Adrenal gland (tissue), 12 donors: ENCODE data around the gene KLF16. TPM values are rescaled to one million over a fixed set of nuclear protein-coding genes. Genes with fewer than 3 reads are reported as not detected.

Experiments used
- DNase-seq, 7 donors: peaks; one replicate each; pipeline ENCODE4 v3.0.0-alpha.2; 2019 to 2020
- H3K27ac ChIP-seq, 5 donors: fragments of 200-600 bp; sonication (generic) in 4 of 5; 1 replicate in 3 of 5; 2 replicates in 2 of 5; pipeline versions ENCODE4 v1.5.1 to v1.8.0; 2016 to 2020; ENCODE audit warnings: mild to moderate bottlenecking in 1 of 5
- H3K27me3 ChIP-seq: fragments of 200-600 bp; 2 replicates; pipeline ENCODE4 v1.8.0; 2021
- H3K36me3 ChIP-seq, 2 donors: fragments of 200-600 bp; replicated peaks in 1 of 2; 1 replicate in 1 of 2; 2 replicates in 1 of 2; pipeline versions ENCODE4 v1.5.1 to v1.8.0; 2018 to 2022
- H3K4me1 ChIP-seq, 2 donors: fragments of 200-600 bp; replicated peaks in 1 of 2; 1 replicate in 1 of 2; 2 replicates in 1 of 2; pipeline versions ENCODE4 v1.5.1 to v1.8.0; 2018 to 2021
- H3K4me3 ChIP-seq, 4 donors: fragments of 200-600 bp; sonication (generic) in 3 of 4; one replicate each; pipeline ENCODE4 v1.5.1; 2016 to 2018
- H3K9me3 ChIP-seq, 3 donors: fragments of 200-600 bp; sonication (generic) in 1 of 3; replicated peaks in 1 of 3; 1 replicate in 2 of 3; 2 replicates in 1 of 3; pipeline versions ENCODE4 v1.5.1 to v1.8.0; 2016 to 2021
- POLR2A ChIP-seq, 2 donors: fragments of 450-650 bp; IDR thresholded peaks; one replicate each; pipeline ENCODE4 v1.6.1; 2017; ENCODE audit warnings: antibody characterized with exemption in 2 of 2, mild to moderate bottlenecking in 2 of 2, moderate library complexity in 1 of 2
- WGBS, 4 donors: extraction: QIAGEN DNeasy Blood & Tissue Kit in 2 of 4; methylation state at CpG; one replicate each; pipeline versions ENCODE4 v1.1.5 to v1.1.7; 2013 to 2017; 5-methylcytosine and 5-hydroxymethylcytosine counted together
- intact Hi-C, 2 donors: fragments of 100-400 bp; cut with DNase I; formaldehyde crosslinking; loops; one replicate each; pipeline versions ENCODE4 v1.14.1 to v1.15.0; 2022 to 2023
- polyA plus RNA-seq, 3 donors: library from polyadenylated mRNA; stranded (reverse); fragments of 200-250 nt in 2 of 3; fragments of 350-450 nt in 1 of 3; fragmentation: Illumina TruSeq in 1 of 3; extraction: RNeasy Lipid Tissue Mini Kit (QIAGEN cat#74804) in 1 of 3; gene quantifications; one replicate each; pipeline ENCODE4 v1.2.3, GENCODE V29; 2013 to 2014
- total RNA-seq, 9 donors: library from RNA; depleted of rRNA in 4 of 9; stranded (reverse); fragments of >200 nt in 4 of 9; fragments of 120-200 nt in 1 of 9; fragmentation: NEBNext Ultra II Directional in 1 of 9; extraction: Animal tissue kit (Norgen Biotek cat#: 25700) in 1 of 9; gene quantifications; one replicate each; pipeline versions ENCODE4 v1.1.0 to v1.2.4, GENCODE V29; 2013 to 2023
- TF ChIP-seq, protein P1 (sequence below), 6 experiments: fragments of 450-650 bp in 4 of 6; fragments of 200-600 bp in 2 of 6; sonication (generic) in 1 of 6; IDR thresholded peaks; 1 replicate in 5 of 6; 2 replicates in 1 of 6; pipeline versions ENCODE4 v1.5.1 to v1.8.0; 2016 to 2021; ENCODE audit warnings: antibody characterized with exemption in 6 of 6, mild to moderate bottlenecking in 2 of 6, moderate library complexity in 1 of 6
- donor health status: healthy with polysubstance abuse.
- donor health status: Bipolar disorder and iron deficiency.
- donor health status: DM: yes; HTN: yes; CAD: no.
- donor health status: DM: no; HTN: no; CAD: no.
- donor health status: DM: no; HTN: no; CAD: no.
- donor health status: DM: yes; HTN: yes; CAD: no.

The KLF16 gene
- total and polyA plus RNA-seq, 12 donors: 2.0 to 28.1 (median 13.9) TPM

GRCh38 chr19:1814833-1815604, 48.4 kb downstream of the KLF16 start:
- 69 to 79% (median 70%) methylated on average over 20 to 26 of the region's 26 CpGs for WGBS, 4 donors

DNA sequence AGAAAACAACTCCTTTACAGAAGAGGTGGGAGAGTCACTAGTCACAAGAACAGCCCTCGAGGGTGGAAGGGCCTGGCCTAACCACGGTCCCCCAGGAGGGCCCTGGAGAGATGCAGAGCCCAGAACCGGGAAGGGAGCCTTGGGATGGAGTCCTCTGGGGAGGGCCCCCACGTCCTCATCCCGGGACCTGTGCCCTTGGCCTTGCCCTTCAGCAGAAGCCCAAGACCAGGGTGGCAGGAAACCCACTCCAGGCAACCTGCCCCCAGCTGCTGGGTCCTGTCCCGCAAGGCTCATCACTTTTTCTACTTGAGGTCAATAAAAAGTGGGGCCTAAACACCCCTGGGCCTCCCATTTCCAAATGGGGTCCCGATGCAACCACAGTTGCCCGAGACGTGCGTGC, 49.0 kb downstream of the KLF16 start:
- peak overlapping the region in 1 of 5 donors; percentile 79 for H3K27ac ChIP-seq
- H3K4me3 ChIP-seq: no peak overlapping the region
- DNase-seq: peak in 3 of 7 donors; percentile 28 to 36 (median 29)
- 39 to 55% (median 46%) methylated on average over 6 to 10 of the region's 10 CpGs for whole genome bisulfite sequencing, 4 donors
- no peaks in the 10 kb centered on the region for H3K27me3 ChIP-seq
- TF ChIP-seq, protein P1, sequence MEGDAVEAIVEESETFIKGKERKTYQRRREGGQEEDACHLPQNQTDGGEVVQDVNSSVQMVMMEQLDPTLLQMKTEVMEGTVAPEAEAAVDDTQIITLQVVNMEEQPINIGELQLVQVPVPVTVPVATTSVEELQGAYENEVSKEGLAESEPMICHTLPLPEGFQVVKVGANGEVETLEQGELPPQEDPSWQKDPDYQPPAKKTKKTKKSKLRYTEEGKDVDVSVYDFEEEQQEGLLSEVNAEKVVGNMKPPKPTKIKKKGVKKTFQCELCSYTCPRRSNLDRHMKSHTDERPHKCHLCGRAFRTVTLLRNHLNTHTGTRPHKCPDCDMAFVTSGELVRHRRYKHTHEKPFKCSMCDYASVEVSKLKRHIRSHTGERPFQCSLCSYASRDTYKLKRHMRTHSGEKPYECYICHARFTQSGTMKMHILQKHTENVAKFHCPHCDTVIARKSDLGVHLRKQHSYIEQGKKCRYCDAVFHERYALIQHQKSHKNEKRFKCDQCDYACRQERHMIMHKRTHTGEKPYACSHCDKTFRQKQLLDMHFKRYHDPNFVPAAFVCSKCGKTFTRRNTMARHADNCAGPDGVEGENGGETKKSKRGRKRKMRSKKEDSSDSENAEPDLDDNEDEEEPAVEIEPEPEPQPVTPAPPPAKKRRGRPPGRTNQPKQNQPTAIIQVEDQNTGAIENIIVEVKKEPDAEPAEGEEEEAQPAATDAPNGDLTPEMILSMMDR (IDR thresholded peaks at IDR 0.05): no peak
- no peak for TF ChIP-seq POLR2A (IDR thresholded peaks at IDR 0.05)
- peaks cover 0 to 46% of the 10 kb centered on the region in 2 donors for H3K36me3 ChIP-seq
- intact Hi-C loops: loop anchor here in 1 of 2 donors (10.0 kb wide), 1 partner anchor 270 kb away; no protein-coding TSS in a partner anchor
- no peaks in the 10 kb centered on the region for H3K9me3 ChIP-seq
- H3K4me1 ChIP-seq: peaks cover 12 to 24% of the 10 kb centered on the region in 2 donors

More at GRCh38 chr19:1814833-1815604, 48.4 kb downstream of the KLF16 start:
- DNase-seq: peak in 2 of 7 donors; percentile 25 to 29
- no peaks in the 10 kb centered on the region for H3K9me3 ChIP-seq
- H3K27ac ChIP-seq: peak overlapping the region in 1 of 5 donors; percentile 79
- peaks cover 12 to 24% of the 10 kb centered on the region in 2 donors for H3K4me1 ChIP-seq
- intact Hi-C loops: loop anchor here in 1 of 2 donors (10.0 kb wide), 1 partner anchor 270 kb away; no protein-coding TSS in a partner anchor
- no peak overlapping the region for H3K4me3 ChIP-seq
- peaks cover 0 to 53% of the 10 kb centered on the region in 2 donors for H3K36me3 ChIP-seq
- TF ChIP-seq, protein P1 (IDR thresholded peaks at IDR 0.05): no peak
- no peak for TF ChIP-seq POLR2A (IDR thresholded peaks at IDR 0.05)
- no peaks in the 10 kb centered on the region for H3K27me3 ChIP-seq

- H3K27me3 ChIP-seq: no peaks in the 10 kb centered on the region
- H3K36me3 ChIP-seq: peaks cover 0 to 37% of the 10 kb centered on the region in 2 donors
- WGBS, 4 donors: 53 to 71% (median 64%) methylated on average over 9 to 21 of the region's 21 CpGs
- no peak for TF ChIP-seq POLR2A (IDR thresholded peaks at IDR 0.05)
- TF ChIP-seq, protein P1 (IDR thresholded peaks at IDR 0.05): peak in 2 of 6 experiments; percentile 7 to 13
- peak overlapping the region in 2 of 4 donors; percentile 10 to 48 for H3K4me3 ChIP-seq
- H3K9me3 ChIP-seq: no peaks in the 10 kb centered on the region
- H3K27ac ChIP-seq: peak overlapping the region in 4 of 5 donors; percentile 73 to 85 (median 78)
- DNase-seq: peak in 4 of 7 donors; percentile 33 to 43 (median 36)
- intact Hi-C loops: loop anchor here in 1 of 2 donors (10.0 kb wide), 1 partner anchor 269 kb away; no protein-coding TSS in a partner anchor
- peaks cover 12 to 24% of the 10 kb centered on the region in 2 donors for H3K4me1 ChIP-seq
These were observed 49.9 kb downstream of the KLF16 start for GRCh38 chr19:1813192-1814182.
